Panc1 (cell line): ENCODE measurements around the gene EHD3. TPM values are rescaled to one million over a fixed set of nuclear protein-coding genes. Genes with fewer than 3 reads are reported as not detected.

Source experiments
- ATAC-seq: fragments of 200-7000 bp; cut with Tn5 transposase; 2 replicates; pipeline ENCODE4 v1.9.1; 2020; ENCODE audit warnings: mild to moderate bottlenecking, moderate library complexity
- BruUV-seq: library from RNA; stranded (reverse); fragments of 400-500 nt; replicated peaks from 2 replicates; lab custom pipeline; 2021; lab: Mats Ljungman, UMichigan
- CTCF ChIA-PET: fragments of 300-600 bp; sonication (Branson Sonifier 250); formaldehyde crosslinking; loops from one replicate; lab custom pipeline; 2022; ENCODE audit warnings: antibody characterized with exemption; lab: Charles Lee
- POLR2A ChIA-PET: fragments of 300-600 bp; sonication (Branson Sonifier 250); formaldehyde crosslinking; loops from one replicate; lab custom pipeline; 2022; ENCODE audit warnings: antibody characterized with exemption; lab: Charles Lee
- DNase-seq: peaks from one replicate; pipeline ENCODE4 v3.0.0-alpha.2; 2010; ENCODE audit warnings: low read depth, low spot score
- H3K27ac ChIP-seq: 2 replicates; pipeline ENCODE4 v1.5.1; 2011; ENCODE audit warnings: mild to moderate bottlenecking, low read length, inconsistent platforms
- H3K27me3 ChIP-seq: fragments of 200-500 bp; sonication (Bioruptor generic); 2 replicates; pipeline ENCODE4 v1.6.0; 2014; ENCODE audit warnings: low read length, inconsistent platforms; ENCODE audit not compliant: control insufficient read depth, insufficient read depth
- H3K36me3 ChIP-seq: fragments of 200-500 bp; sonication (Bioruptor generic); 2 replicates; pipeline ENCODE4 v1.5.1; 2014; ENCODE audit warnings: inconsistent platforms, mild to moderate bottlenecking, low read length, moderate library complexity; ENCODE audit not compliant: control insufficient read depth, insufficient read depth
- H3K4me1 ChIP-seq: 2 replicates; pipeline ENCODE4 v1.5.1; 2011; ENCODE audit warnings: inconsistent platforms, mild to moderate bottlenecking, low read length, moderate library complexity; ENCODE audit not compliant: control insufficient read depth, insufficient read depth
- H3K4me3 ChIP-seq, 2 experiments: 2 replicates each; pipeline ENCODE4 v1.5.1; 2011 to 2012; ENCODE audit warnings: low read depth in 2 of 2, low read length in 2 of 2, mild to moderate bottlenecking in 2 of 2, inconsistent platforms in 1 of 2, moderate library complexity in 1 of 2
- H3K9me3 ChIP-seq: fragments of 200-500 bp; sonication (Bioruptor generic); 2 replicates; pipeline ENCODE4 v1.5.1; 2014; ENCODE audit warnings: low read depth, mild to moderate bottlenecking, inconsistent platforms, low read length, moderate library complexity; ENCODE audit not compliant: control insufficient read depth, insufficient read depth
- CTCF ChIP-seq: fragments of 450-650 bp; IDR thresholded peaks from 2 replicates; pipeline ENCODE4 v1.5.1; 2017; ENCODE audit warnings: mild to moderate bottlenecking
- POLR2AphosphoS5 ChIP-seq: IDR thresholded peaks from 2 replicates; pipeline ENCODE4 v1.6.1; 2012; ENCODE audit warnings: mild to moderate bottlenecking, low read depth, low read length, moderate library complexity
- REST ChIP-seq, 2 experiments: IDR thresholded peaks; 2 replicates each; pipeline ENCODE4 v1.6.1; 2011 to 2012; ENCODE audit warnings: low read depth in 2 of 2, control low read depth in 1 of 2, low read length in 1 of 2, mild to moderate bottlenecking in 1 of 2, moderate library complexity in 1 of 2; ENCODE audit not compliant: insufficient read depth in 1 of 2
- SIN3A ChIP-seq: IDR thresholded peaks from 2 replicates; pipeline ENCODE4 v1.6.1; 2012; ENCODE audit warnings: low read depth, mild to moderate bottlenecking, low read length, moderate library complexity, borderline replicate concordance; ENCODE audit not compliant: insufficient read depth
- TCF7L2 ChIP-seq: IDR thresholded peaks from 2 replicates; pipeline ENCODE4 v1.6.1; 2011; ENCODE audit warnings: mild to moderate bottlenecking, low read depth, low read length, inconsistent platforms
- in situ Hi-C: cut with HindIII; loops from 2 replicates; pipeline ENCODE4 v1.10.0; 2016; ENCODE audit warnings: low sequenced_read_pairs, low pct_unique_long_range_greater_than_20kb
- intact Hi-C: fragments of 100-400 bp; cut with micrococcal nuclease; formaldehyde crosslinking; loops from one replicate; pipeline ENCODE4 v1.10.0; 2022; ENCODE audit not compliant: unreplicated experiment
- total RNA-seq: library from RNA; stranded (reverse); gene quantifications from one replicate; pipeline ENCODE4 v1.2.1, GENCODE V29; 2021; ENCODE audit not compliant: unreplicated experiment

The EHD3 gene
- total RNA-seq, 1 experiment from 2014 or later = 2.6 TPM

GRCh38 chr2:31200972-31201371 is 33.0 kb upstream of the EHD3 start:
- H3K4me1 ChIP-seq = no peaks in the 10 kb centered on the region
- BruUV-seq = no TSS peak
- ATAC-seq = no peak
- intact Hi-C loops (no loop called here), in situ Hi-C loops (no loop called here)
- H3K4me3 ChIP-seq = no peak overlapping the region
- ChIA-PET POLR2A (interaction anchor here (1.2 kb wide), 1 partner anchor 11 kb away, joined by 3 read pairs; no protein-coding TSS in a partner anchor), CTCF (interaction anchor here (0.6 kb wide), 1 partner anchor 33 kb away, joined by 3 read pairs; the partner anchor contains the start of gene EHD3)
- no peak for DNase-seq
- no peak for TF ChIP-seq CTCF
- no peak overlapping the region for H3K27ac ChIP-seq
- no peaks in the 10 kb centered on the region for H3K36me3 ChIP-seq
- peaks cover 2% of the 10 kb centered on the region for H3K27me3 ChIP-seq
- H3K9me3 ChIP-seq = no peaks in the 10 kb centered on the region

GRCh38 chr2:31202041-31202440 is 31.9 kb upstream of the EHD3 start:
- H3K27ac ChIP-seq = no peak overlapping the region
- no peak for TF ChIP-seq TCF7L2
- TF ChIP-seq CTCF = no peak
- TF ChIP-seq POLR2AphosphoS5 = no peak
- no peak for TF ChIP-seq SIN3A
- no peak for TF ChIP-seq REST (IDR thresholded peaks at IDR 0.05; ENCODE audit: insufficient read depth in 1 of 2, low read depth in 2 of 2, low read length in 1 of 2)
- ChIA-PET CTCF (no interaction called here), POLR2A (no interaction called here)
- H3K4me3 ChIP-seq = no peak overlapping the region
- in situ Hi-C loops = no loop called here
- H3K9me3 ChIP-seq = no peaks in the 10 kb centered on the region
- no peaks in the 10 kb centered on the region for H3K4me1 ChIP-seq
- no TSS peak for BruUV-seq
- ATAC-seq (no peak), DNase-seq (no peak)
- peaks cover 2% of the 10 kb centered on the region; the same call in 1 of the 2 replicates for H3K27me3 ChIP-seq
- H3K36me3 ChIP-seq = no peaks in the 10 kb centered on the region
- intact Hi-C loops = no loop called here
